GOT3 (cell line): ENCODE results near the gene AIMP2.
"Not testable (repeated sequence)": the region's sequence is repeated elsewhere in the genome, so short reads cannot be mapped to it uniquely, and the experiment has no call there.

Experiments
- DNase-seq: peaks from one replicate; lab custom pipeline; 2025; ENCODE audit warnings: mixed read lengths; lab: John Stamatoyannopoulos, UW

The AIMP2 gene

GRCh38 chr7:6026011-6026819 lies 17.1 kb downstream of the AIMP2 start:
- no peak for DNase-seq

- no peak for DNase-seq
Observed at GRCh38 chr7:6026820-6027311, 17.8 kb downstream of the AIMP2 start.

- no peak for DNase-seq
Observed at GRCh38 chr7:6027806-6028365, 18.8 kb downstream of the AIMP2 start.

- DNase-seq = no peak
Observed at GRCh38 chr7:6028563-6028962, 19.5 kb downstream of the AIMP2 start.

- DNase-seq = no peak
Observed at GRCh38 chr7:6030988-6031387, 21.9 kb downstream of the AIMP2 start, which contains the start of gene ANKRD61. ANKRD61 (plus strand) TSS chr7:6031376; CDS start chr7:6031376, 0 bp downstream.

- no peak for DNase-seq
Observed at GRCh38 chr7:6031567-6031966, 22.5 kb downstream of the AIMP2 start.

- DNase-seq = no peak
Observed at GRCh38 chr7:6032167-6032566, 23.1 kb downstream of the AIMP2 start.

- no peak for DNase-seq
Observed at GRCh38 chr7:6032641-6033040, 23.6 kb downstream of the AIMP2 start.

GRCh38 chr7:6035165-6035564 lies 26.1 kb downstream of the AIMP2 start:
- no peak for DNase-seq

GRCh38 chr7:6035686-6036085 lies 26.6 kb downstream of the AIMP2 start:
- no peak for DNase-seq

GRCh38 chr7:6049780-6050179 lies 40.7 kb downstream of the AIMP2 start:
- no peak for DNase-seq

- not testable (repeated sequence) for DNase-seq
Observed at GRCh38 chr7:6051185-6051584, 42.1 kb downstream of the AIMP2 start.

- DNase-seq = no peak
Observed at GRCh38 chr7:6056616-6057015, 47.5 kb downstream of the AIMP2 start.

- no peak for DNase-seq
Observed at GRCh38 chr7:6057316-6058129, 48.5 kb downstream of the AIMP2 start.

GRCh38 chr7:6059941-6060340 lies 50.9 kb downstream of the AIMP2 start:
- not testable (repeated sequence) for DNase-seq

- DNase-seq = no peak
Observed at GRCh38 chr7:6071406-6071805, 62.3 kb downstream of the AIMP2 start.
